OCI-LY1 (cell line): ENCODE results near the gene CARD11.

Source experiments
- H2AFZ ChIP-seq: fragments of 200-600 bp; sonication (generic), shearing (Covaris generic); 2 replicates; pipeline ENCODE4 v1.6.0; 2014; ENCODE audit warnings: antibody characterized with exemption, mild to moderate bottlenecking, low read length
- H3F3A ChIP-seq: fragments of 200-600 bp; sonication (generic), shearing (Covaris generic); 2 replicates; pipeline ENCODE4 v1.6.0; 2014; ENCODE audit warnings: mild to moderate bottlenecking, antibody characterized with exemption, low read length, moderate library complexity; ENCODE audit not compliant: insufficient read depth
- H3K27ac ChIP-seq: fragments of 200-600 bp; sonication (generic); 2 replicates; pipeline ENCODE4 v1.5.1; 2014; ENCODE audit warnings: low read length, mixed run types, mild to moderate bottlenecking, low read depth; ENCODE audit not compliant: poor library complexity, severe bottlenecking
- H3K27me3 ChIP-seq: fragments of 200-600 bp; sonication (generic); 2 replicates; pipeline ENCODE4 v1.6.0; 2014; ENCODE audit warnings: antibody characterized with exemption, mild to moderate bottlenecking, low read length, moderate library complexity; ENCODE audit not compliant: insufficient read depth
- H3K36me3 ChIP-seq: fragments of 200-600 bp; sonication (generic); 2 replicates; pipeline ENCODE4 v1.6.1; 2014; ENCODE audit warnings: mild to moderate bottlenecking, antibody characterized with exemption, low read length, moderate library complexity, mixed read lengths; ENCODE audit not compliant: insufficient read depth
- H3K4me1 ChIP-seq: fragments of 200-600 bp; sonication (generic); 2 replicates; pipeline ENCODE4 v1.5.1; 2014; ENCODE audit warnings: mild to moderate bottlenecking, low read length, moderate library complexity; ENCODE audit not compliant: insufficient read depth, severe bottlenecking
- H3K4me2 ChIP-seq: fragments of 200-600 bp; sonication (generic), shearing (Covaris generic); 2 replicates; pipeline ENCODE4 v1.6.1; 2014; ENCODE audit warnings: low read length
- H3K4me3 ChIP-seq: fragments of 200-600 bp; sonication (generic); 2 replicates; pipeline ENCODE4 v1.5.1; 2014; ENCODE audit warnings: low read length, low read depth, mild to moderate bottlenecking, mixed read lengths; ENCODE audit not compliant: poor library complexity, severe bottlenecking
- H3K79me2 ChIP-seq: fragments of 200-600 bp; shearing (Covaris generic); 2 replicates; pipeline ENCODE4 v1.6.1; 2016; ENCODE audit warnings: mixed run types, low read length, mixed read lengths; ENCODE audit not compliant: insufficient read depth
- H3K9ac ChIP-seq: fragments of 200-600 bp; sonication (generic), shearing (Covaris generic); 2 replicates; pipeline ENCODE4 v1.6.1; 2014; ENCODE audit warnings: mild to moderate bottlenecking, low read length, mixed read lengths
- H3K9me2 ChIP-seq: fragments of 200-600 bp; sonication (generic), shearing (Covaris generic); 2 replicates; pipeline ENCODE4 v1.6.1; 2014; ENCODE audit warnings: low read depth, mild to moderate bottlenecking, low read length, mixed read lengths
- H3K9me3 ChIP-seq: fragments of 200-600 bp; shearing (Covaris generic); 2 replicates; pipeline ENCODE4 v1.6.1; 2014; ENCODE audit warnings: low read length, mixed read lengths
- H4K20me1 ChIP-seq: fragments of 200-600 bp; sonication (generic), shearing (Covaris generic); 2 replicates; pipeline ENCODE4 v1.6.0; 2016; ENCODE audit warnings: mild to moderate bottlenecking, low read length; ENCODE audit not compliant: insufficient read depth
- EZH2 ChIP-seq: fragments of 200-600 bp; sonication (generic), shearing (Covaris generic); IDR thresholded peaks from 2 replicates; pipeline ENCODE4 v1.8.0; 2017; ENCODE audit warnings: borderline replicate concordance, mixed run types, mild to moderate bottlenecking, antibody characterized with exemption, low read length, moderate library complexity, mixed read lengths
- TF ChIP-seq, protein P1 (sequence below): fragments of 200-600 bp; sonication (generic), shearing (Covaris generic); IDR thresholded peaks from 2 replicates; pipeline ENCODE4 v1.5.1; 2017; ENCODE audit warnings: mild to moderate bottlenecking, antibody characterized with exemption, low read length, moderate library complexity, mixed read lengths

CARD11 gene

DNA sequence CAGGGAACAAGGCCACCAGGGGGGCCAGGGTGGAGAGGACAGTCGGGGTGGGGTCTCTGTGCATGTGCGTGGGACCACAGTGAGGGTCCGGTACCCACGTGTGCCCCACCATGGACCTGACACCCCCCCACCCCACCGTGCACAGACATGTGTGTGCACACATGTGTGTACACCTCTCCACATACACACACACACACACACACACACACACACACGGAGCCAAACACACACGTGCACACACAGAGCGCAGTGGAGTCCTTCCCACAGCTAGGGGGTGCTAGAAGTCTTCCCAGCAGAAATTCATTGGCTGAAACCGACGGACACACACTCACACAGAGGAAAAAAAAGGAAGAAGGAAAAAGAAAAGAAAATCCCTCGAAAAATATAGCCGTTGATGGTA lies 156.8 kb downstream of the CARD11 start:
- no peaks in the 10 kb centered on the region for H3F3A ChIP-seq
- no peaks in the 10 kb centered on the region for H3K27me3 ChIP-seq
- H3K9me2 ChIP-seq: no peaks in the 10 kb centered on the region
- H3K36me3 ChIP-seq: no peaks in the 10 kb centered on the region
- no peak for TF ChIP-seq EZH2
- TF ChIP-seq, protein P1, sequence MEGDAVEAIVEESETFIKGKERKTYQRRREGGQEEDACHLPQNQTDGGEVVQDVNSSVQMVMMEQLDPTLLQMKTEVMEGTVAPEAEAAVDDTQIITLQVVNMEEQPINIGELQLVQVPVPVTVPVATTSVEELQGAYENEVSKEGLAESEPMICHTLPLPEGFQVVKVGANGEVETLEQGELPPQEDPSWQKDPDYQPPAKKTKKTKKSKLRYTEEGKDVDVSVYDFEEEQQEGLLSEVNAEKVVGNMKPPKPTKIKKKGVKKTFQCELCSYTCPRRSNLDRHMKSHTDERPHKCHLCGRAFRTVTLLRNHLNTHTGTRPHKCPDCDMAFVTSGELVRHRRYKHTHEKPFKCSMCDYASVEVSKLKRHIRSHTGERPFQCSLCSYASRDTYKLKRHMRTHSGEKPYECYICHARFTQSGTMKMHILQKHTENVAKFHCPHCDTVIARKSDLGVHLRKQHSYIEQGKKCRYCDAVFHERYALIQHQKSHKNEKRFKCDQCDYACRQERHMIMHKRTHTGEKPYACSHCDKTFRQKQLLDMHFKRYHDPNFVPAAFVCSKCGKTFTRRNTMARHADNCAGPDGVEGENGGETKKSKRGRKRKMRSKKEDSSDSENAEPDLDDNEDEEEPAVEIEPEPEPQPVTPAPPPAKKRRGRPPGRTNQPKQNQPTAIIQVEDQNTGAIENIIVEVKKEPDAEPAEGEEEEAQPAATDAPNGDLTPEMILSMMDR: peak; percentile 96
- H3K9ac ChIP-seq: no peak overlapping the region
- H4K20me1 ChIP-seq: no peaks in the 10 kb centered on the region
- no peak overlapping the region for H3K4me2 ChIP-seq
- no peak overlapping the region for H2AFZ ChIP-seq
- H3K4me1 ChIP-seq: peaks cover 32% of the 10 kb centered on the region
- H3K79me2 ChIP-seq: no peaks in the 10 kb centered on the region
- H3K9me3 ChIP-seq: no peaks in the 10 kb centered on the region
- no peak overlapping the region for H3K27ac ChIP-seq
- no peak overlapping the region for H3K4me3 ChIP-seq

DNA sequence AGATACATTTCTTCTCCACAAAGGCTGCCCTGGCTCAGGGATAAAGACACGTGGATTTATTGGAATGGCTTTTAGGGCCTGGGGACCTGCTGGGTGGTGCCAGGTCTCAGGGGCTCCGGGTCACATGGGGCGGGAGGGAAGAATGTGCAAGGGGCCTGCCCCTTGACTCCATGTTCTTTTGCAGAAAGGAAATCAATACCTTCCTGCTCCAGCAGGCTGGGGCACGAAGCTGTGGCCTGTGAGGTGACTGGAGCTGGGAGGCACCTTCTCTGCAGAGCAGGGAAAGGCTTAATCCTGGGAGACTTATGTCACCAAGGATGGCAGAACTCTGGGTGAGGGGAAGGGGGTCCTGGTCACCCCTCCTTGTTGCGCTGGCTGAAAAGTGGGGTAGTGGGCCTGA lies 157.3 kb downstream of the CARD11 start:
- H3K4me3 ChIP-seq: no peak overlapping the region
- H3K27ac ChIP-seq: no peak overlapping the region
- H3K9me3 ChIP-seq: no peaks in the 10 kb centered on the region
- H2AFZ ChIP-seq: no peak overlapping the region
- H4K20me1 ChIP-seq: no peaks in the 10 kb centered on the region
- no peaks in the 10 kb centered on the region for H3K27me3 ChIP-seq
- H3K4me1 ChIP-seq: peaks cover 31% of the 10 kb centered on the region
- H3F3A ChIP-seq: no peaks in the 10 kb centered on the region
- TF ChIP-seq EZH2: no peak
- TF ChIP-seq, protein P1: no peak
- H3K4me2 ChIP-seq: no peak overlapping the region
- no peak overlapping the region for H3K9ac ChIP-seq
- no peaks in the 10 kb centered on the region for H3K9me2 ChIP-seq
- no peaks in the 10 kb centered on the region for H3K79me2 ChIP-seq
- no peaks in the 10 kb centered on the region for H3K36me3 ChIP-seq

DNA sequence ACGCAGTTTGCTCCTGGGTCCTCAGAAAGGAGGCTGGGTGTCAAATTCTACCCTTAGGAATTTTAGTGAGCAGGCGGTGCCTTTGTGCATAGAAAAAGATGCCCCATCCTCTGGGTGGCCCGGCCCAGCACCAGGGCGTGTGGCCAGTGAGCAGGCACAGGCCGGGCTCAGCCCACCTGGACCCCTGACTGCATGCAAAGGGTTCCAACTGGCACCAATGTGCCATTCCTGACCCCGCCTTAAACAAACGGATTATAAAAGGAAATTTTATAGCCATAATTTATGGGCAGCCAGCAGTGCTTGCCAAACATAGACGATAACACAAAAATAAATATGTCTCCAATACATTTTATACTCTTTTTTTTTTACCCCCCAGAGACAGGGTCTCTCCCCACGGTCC lies 159.5 kb downstream of the CARD11 start:
- H3K9me2 ChIP-seq: no peaks in the 10 kb centered on the region
- peaks cover 14% of the 10 kb centered on the region for H3K4me1 ChIP-seq
- no peaks in the 10 kb centered on the region for H3K36me3 ChIP-seq
- H3K27me3 ChIP-seq: no peaks in the 10 kb centered on the region
- H4K20me1 ChIP-seq: no peaks in the 10 kb centered on the region
- no peaks in the 10 kb centered on the region for H3F3A ChIP-seq
- H3K9ac ChIP-seq: no peak overlapping the region
- H3K4me3 ChIP-seq: no peak overlapping the region
- no peak overlapping the region for H3K4me2 ChIP-seq
- H3K79me2 ChIP-seq: no peaks in the 10 kb centered on the region
- H2AFZ ChIP-seq: no peak overlapping the region
- H3K27ac ChIP-seq: no peak overlapping the region
- H3K9me3 ChIP-seq: no peaks in the 10 kb centered on the region
- TF ChIP-seq, protein P1: no peak
- no peak for TF ChIP-seq EZH2
